ENCODE measurements around the gene KDM1B.
"Not testable (repeated sequence)": the region's sequence is repeated elsewhere in the genome, so short reads cannot be mapped to it uniquely, and the experiment has no call there.

The KDM1B gene

DNA sequence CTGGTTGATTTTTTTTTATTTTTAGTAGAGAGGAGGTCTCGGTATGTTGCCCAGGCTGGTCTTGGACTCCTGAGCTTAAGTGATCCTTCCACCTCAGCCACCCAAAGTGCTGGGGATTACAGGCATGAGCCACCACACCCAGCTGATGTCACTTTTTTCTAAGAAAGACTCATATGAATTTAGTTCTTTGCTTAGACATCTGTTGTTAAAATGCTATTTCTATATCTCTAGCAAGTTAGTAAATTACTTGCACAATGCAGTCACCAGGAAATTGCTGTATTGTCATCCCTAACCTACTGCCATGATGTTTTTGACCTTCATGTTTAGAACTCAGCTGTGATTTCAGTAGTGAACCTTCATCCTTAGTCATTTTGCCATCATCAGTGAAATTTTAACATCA lies 5.7 kb downstream of the KDM1B start:
- TF ChIP-seq, protein P1, sequence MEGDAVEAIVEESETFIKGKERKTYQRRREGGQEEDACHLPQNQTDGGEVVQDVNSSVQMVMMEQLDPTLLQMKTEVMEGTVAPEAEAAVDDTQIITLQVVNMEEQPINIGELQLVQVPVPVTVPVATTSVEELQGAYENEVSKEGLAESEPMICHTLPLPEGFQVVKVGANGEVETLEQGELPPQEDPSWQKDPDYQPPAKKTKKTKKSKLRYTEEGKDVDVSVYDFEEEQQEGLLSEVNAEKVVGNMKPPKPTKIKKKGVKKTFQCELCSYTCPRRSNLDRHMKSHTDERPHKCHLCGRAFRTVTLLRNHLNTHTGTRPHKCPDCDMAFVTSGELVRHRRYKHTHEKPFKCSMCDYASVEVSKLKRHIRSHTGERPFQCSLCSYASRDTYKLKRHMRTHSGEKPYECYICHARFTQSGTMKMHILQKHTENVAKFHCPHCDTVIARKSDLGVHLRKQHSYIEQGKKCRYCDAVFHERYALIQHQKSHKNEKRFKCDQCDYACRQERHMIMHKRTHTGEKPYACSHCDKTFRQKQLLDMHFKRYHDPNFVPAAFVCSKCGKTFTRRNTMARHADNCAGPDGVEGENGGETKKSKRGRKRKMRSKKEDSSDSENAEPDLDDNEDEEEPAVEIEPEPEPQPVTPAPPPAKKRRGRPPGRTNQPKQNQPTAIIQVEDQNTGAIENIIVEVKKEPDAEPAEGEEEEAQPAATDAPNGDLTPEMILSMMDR (IDR thresholded peaks at IDR 0.05; ENCODE audit: low read depth, low read length, missing control alignments), result no peak
- no peak for DNase-seq (ENCODE audit: extremely low read depth, low read depth)

DNA sequence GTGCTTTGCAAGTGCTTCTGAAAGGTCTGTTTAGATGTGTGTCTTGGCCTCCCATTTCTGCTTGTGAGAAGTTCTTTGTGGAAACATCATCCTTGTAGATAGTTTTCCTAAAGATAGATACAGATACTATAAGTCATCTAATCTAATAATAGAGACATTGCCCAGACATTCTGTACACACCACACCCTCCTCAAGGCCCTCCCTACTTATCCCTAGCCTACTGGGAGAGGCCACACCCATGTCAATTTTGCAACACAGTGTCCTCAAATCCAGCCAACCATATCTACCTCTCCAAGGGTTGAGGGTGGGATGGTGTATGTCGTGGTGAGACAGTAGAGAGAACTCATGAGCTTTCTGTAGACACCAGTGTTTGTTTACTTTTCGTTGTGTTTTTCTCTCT lies 6.2 kb downstream of the KDM1B start:
- no peak overlapping the region for H3K4me3 ChIP-seq (replicated peaks; ENCODE audit: low read depth, low read length)
- no peak for DNase-seq (ENCODE audit: extremely low read depth, low read depth)
- TF ChIP-seq, protein P1 (IDR thresholded peaks at IDR 0.05; ENCODE audit: low read depth, low read length, missing control alignments), result no peak

More for the DNA sequence above, 5.7 kb downstream of the KDM1B start:
- no peak overlapping the region for H3K4me3 ChIP-seq (replicated peaks; ENCODE audit: low read depth, low read length)

DNA sequence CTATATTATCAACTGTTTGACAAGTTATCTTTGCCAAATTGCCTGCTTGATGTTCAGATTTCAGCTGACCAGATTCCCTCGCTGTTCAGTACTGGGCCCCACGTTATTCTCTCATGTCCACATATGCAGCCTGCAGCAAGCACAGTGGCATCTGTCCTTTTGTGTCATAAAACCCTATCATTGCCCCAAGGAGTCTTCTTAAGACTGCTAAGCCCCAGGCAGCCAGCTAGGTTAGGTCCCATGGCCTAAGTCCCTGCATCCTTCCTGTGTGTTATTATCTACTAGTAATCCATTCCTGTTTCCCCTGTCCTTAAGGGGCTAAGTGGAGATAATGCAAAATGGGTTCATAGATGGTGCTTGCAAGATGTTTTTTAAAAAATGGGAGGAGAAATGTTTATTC lies 7.2 kb downstream of the KDM1B start:
- no peak overlapping the region for H3K4me3 ChIP-seq (replicated peaks; ENCODE audit: low read depth, low read length)
- TF ChIP-seq, protein P1 (IDR thresholded peaks at IDR 0.05; ENCODE audit: low read depth, low read length, missing control alignments), result no peak
- no peak for DNase-seq (ENCODE audit: extremely low read depth, low read depth)

DNA sequence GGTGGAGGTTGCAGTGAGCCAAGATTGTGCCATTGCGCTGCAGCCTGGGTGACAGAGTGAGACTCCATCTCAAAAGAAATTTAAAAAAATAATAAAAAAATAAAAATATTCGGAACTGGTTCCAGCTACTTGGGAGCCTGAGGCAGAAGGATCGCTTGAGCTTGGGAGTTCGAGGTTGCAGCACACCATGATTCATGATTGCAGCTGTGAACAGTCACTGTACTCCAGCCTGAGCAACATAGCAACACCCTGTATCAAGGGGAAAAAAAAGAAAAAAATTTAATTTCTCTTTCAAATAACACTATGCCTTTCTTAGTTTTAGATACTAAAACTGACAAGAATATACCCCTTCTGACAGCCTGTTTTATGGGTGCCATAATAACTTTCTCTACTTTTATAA lies 10.5 kb downstream of the KDM1B start:
- DNase-seq (ENCODE audit: extremely low read depth, low read depth), result no peak
- TF ChIP-seq, protein P1 (IDR thresholded peaks at IDR 0.05; ENCODE audit: low read depth, low read length, missing control alignments), result no peak

DNA sequence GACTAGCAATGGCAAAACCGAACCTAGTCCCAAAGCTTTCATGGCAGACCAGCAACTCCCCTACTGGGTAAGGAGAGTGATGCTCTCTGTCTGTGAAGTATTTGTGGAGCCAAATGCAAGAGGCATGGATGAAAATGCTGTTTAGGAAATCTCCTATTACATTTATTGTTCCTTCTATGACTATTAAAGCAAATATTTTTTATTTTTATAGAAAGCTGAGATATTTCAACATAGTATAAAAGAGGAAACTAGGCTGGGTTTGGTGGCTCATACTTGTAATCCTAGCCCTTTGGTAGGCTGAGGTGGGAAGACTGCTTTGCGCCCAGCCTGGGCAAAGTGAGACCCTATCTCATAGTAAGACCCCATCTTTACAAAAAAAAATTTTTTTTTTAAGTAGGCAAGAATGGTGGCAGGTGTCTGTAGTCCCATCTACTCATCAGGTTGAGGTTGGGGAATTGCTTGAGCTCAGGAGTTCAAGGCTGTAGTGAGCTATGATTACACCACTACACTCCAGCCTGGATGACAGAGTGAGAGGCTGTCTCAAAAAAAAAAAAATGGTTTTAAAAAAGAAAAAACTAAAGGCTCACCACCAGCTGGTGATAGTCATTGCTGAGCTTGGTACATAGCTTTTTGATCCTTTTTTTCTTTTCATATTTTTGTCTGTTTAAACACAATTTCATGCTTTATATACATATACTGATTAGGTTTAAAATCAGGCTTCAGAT lies 11.3 kb downstream of the KDM1B start:
- TF ChIP-seq, protein P1 (IDR thresholded peaks at IDR 0.05; ENCODE audit: low read depth, low read length, missing control alignments), result no peak
- no peak overlapping the region for H3K4me3 ChIP-seq (replicated peaks; ENCODE audit: low read depth, low read length)
- no peak for DNase-seq (ENCODE audit: extremely low read depth, low read depth)

More for the DNA sequence above, 10.5 kb downstream of the KDM1B start:
- no peak overlapping the region for H3K4me3 ChIP-seq (replicated peaks; ENCODE audit: low read depth, low read length)

DNA sequence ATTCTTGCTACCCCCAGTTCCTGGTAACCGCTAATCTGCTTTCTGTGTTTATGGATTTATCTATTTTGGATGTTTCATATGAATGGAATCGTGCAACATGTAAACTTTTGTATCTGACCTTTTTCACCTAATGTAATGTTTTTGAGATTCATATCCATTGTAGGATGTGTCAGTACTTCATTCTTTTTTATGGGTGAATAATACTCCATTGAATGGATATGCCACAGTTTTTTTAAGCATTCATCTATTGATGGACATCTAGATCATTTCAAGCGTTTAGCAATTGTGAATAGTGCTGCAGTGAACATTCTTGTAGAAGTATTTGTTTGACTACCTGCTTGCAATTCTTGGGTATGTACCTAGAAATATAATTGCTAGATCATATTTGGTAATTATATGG lies 13.0 kb downstream of the KDM1B start:
- DNase-seq (ENCODE audit: extremely low read depth, low read depth), result no peak
- TF ChIP-seq, protein P1 (IDR thresholded peaks at IDR 0.05; ENCODE audit: low read depth, low read length, missing control alignments), result no peak

DNA sequence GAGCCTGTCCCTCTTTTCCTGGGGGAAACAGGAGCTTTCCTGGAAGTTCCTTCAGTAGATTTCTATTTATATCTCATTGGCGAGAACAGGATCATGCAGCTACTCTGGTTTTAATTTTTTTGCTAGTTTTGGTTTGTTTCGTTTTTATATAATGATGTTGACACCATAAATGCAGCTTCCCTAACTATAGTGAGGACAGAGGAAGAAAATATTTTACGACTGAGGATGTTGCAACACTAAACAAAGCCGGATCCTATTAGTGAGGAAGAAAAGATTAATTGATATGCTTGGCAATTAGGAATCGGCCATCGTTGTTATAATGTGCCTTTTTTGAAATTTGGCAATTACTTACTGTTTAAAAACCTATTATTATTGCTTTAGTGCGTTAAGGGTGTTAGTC lies 16.6 kb downstream of the KDM1B start:
- DNase-seq (ENCODE audit: extremely low read depth, low read depth), result no peak
- no peak overlapping the region for H3K4me3 ChIP-seq (replicated peaks; ENCODE audit: low read depth, low read length)
- TF ChIP-seq, protein P1 (IDR thresholded peaks at IDR 0.05; ENCODE audit: low read depth, low read length, missing control alignments), result no peak

More for the DNA sequence above, 13.0 kb downstream of the KDM1B start:
- no peak overlapping the region for H3K4me3 ChIP-seq (replicated peaks; ENCODE audit: low read depth, low read length)

DNA sequence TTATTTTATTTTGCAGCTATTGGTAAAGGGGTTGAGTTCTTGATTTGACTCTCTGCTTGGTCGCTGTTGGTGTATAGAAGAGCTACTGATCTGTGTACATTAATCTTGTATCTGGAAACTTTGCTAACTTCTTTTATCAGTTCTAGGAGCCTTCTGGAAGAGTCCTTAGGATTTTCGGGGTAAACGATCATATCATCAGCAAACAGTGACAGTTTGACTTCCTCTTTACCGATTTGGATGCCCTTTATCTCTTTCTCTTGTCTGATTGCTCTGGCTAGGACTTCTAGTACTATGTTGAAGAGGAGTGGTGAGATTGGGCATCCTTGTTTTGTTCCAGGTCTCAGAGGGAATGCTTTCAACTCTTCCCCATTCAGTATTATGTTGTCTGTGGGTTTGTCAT lies 21.0 kb downstream of the KDM1B start:
- DNase-seq (ENCODE audit: extremely low read depth, low read depth); H3K4me3 ChIP-seq (replicated peaks; ENCODE audit: low read depth, low read length): not testable (repeated sequence)
